Hepatocyte (in vitro differentiated cells): ENCODE data around the gene OR1S1. TPM values are rescaled to one million over a fixed set of nuclear protein-coding genes. Genes with fewer than 3 reads are reported as not detected.

Experiments used
- DNase-seq: peaks from one replicate; pipeline ENCODE4 v3.0.0-alpha.2; 2016; ENCODE audit warnings: low spot score
- H2AFZ ChIP-seq: fragments of 200-600 bp; sonication (generic); 2 replicates; pipeline ENCODE4 v1.6.0; 2016; ENCODE audit warnings: antibody characterized with exemption, mild to moderate bottlenecking
- H3K27ac ChIP-seq: fragments of 200-600 bp; sonication (generic); 2 replicates; pipeline ENCODE4 v1.5.1; 2016; ENCODE audit warnings: mild to moderate bottlenecking
- H3K27me3 ChIP-seq: fragments of 200-600 bp; sonication (generic); 2 replicates; pipeline ENCODE4 v1.6.1; 2016
- H3K36me3 ChIP-seq: fragments of 200-600 bp; sonication (generic); replicated peaks from 2 replicates; pipeline ENCODE4 v1.5.1; 2016; ENCODE audit warnings: low read depth; ENCODE audit not compliant: insufficient read depth
- H3K4me1 ChIP-seq: fragments of 200-600 bp; sonication (generic); 2 replicates; pipeline ENCODE4 v1.5.1; 2016; ENCODE audit warnings: mild to moderate bottlenecking, moderate library complexity; ENCODE audit not compliant: insufficient read depth
- H3K4me2 ChIP-seq: fragments of 200-600 bp; sonication (generic); 2 replicates; pipeline ENCODE4 v1.6.0; 2016
- H3K4me3 ChIP-seq: fragments of 200-600 bp; sonication (generic); 2 replicates; pipeline ENCODE4 v1.5.1; 2016; ENCODE audit warnings: mild to moderate bottlenecking
- H3K79me2 ChIP-seq: fragments of 200-600 bp; sonication (generic); 2 replicates; pipeline ENCODE4 v1.6.0; 2017; ENCODE audit warnings: mild to moderate bottlenecking
- H3K9me2 ChIP-seq: fragments of 200-600 bp; sonication (generic); replicated peaks from 2 replicates; pipeline ENCODE4 v1.6.0; 2017; ENCODE audit warnings: mild to moderate bottlenecking; ENCODE audit not compliant: insufficient read depth
- H3K9me3 ChIP-seq: fragments of 200-600 bp; sonication (generic); 2 replicates; pipeline ENCODE4 v1.5.1; 2016; ENCODE audit warnings: low read depth, mild to moderate bottlenecking
- H4K20me1 ChIP-seq: fragments of 200-600 bp; sonication (generic); 2 replicates; pipeline ENCODE4 v1.6.0; 2016; ENCODE audit warnings: mild to moderate bottlenecking; ENCODE audit not compliant: insufficient read depth, poor library complexity, severe bottlenecking
- EZH2 ChIP-seq: fragments of 200-600 bp; sonication (generic); IDR thresholded peaks from 2 replicates; pipeline ENCODE4 v1.6.1; 2016; ENCODE audit warnings: antibody characterized with exemption, mild to moderate bottlenecking, borderline replicate concordance
- EZH2phosphoT487 ChIP-seq: fragments of 200-600 bp; sonication (generic); IDR thresholded peaks from one replicate; pipeline ENCODE4 v1.6.1; 2018; ENCODE audit warnings: antibody characterized with exemption, mild to moderate bottlenecking, low read depth, moderate library complexity; ENCODE audit not compliant: unreplicated experiment, severe bottlenecking
- WGBS: methylation state at CpG from one replicate; pipeline ENCODE4 v1.1.6; 2016; ENCODE audit warnings: low lambda C conversion rate; ENCODE audit errors: missing lambda C conversion rate; 5-methylcytosine and 5-hydroxymethylcytosine counted together
- polyA plus RNA-seq: library from polyadenylated mRNA; unstranded; fragments of >200 nt; fragmentation: Nextera tagmentation; extraction: Ambion mirVana; gene quantifications from 2 replicates; pipeline ENCODE4 v1.2.1, GENCODE V29; 2016
- total RNA-seq: library from RNA; depleted of rRNA; stranded (reverse); fragments of >200 nt; gene quantifications from 2 replicates; pipeline ENCODE4 v1.2.3, GENCODE V29; 2014
- TF ChIP-seq, protein P1 (sequence below): fragments of 200-600 bp; sonication (generic); IDR thresholded peaks from 2 replicates; pipeline ENCODE4 v1.5.1; 2016; ENCODE audit warnings: antibody characterized with exemption, mild to moderate bottlenecking; ENCODE audit not compliant: poor library complexity

OR1S1 gene
- total and polyA plus RNA-seq, 2 experiments from 2014 or later: not detected

DNA sequence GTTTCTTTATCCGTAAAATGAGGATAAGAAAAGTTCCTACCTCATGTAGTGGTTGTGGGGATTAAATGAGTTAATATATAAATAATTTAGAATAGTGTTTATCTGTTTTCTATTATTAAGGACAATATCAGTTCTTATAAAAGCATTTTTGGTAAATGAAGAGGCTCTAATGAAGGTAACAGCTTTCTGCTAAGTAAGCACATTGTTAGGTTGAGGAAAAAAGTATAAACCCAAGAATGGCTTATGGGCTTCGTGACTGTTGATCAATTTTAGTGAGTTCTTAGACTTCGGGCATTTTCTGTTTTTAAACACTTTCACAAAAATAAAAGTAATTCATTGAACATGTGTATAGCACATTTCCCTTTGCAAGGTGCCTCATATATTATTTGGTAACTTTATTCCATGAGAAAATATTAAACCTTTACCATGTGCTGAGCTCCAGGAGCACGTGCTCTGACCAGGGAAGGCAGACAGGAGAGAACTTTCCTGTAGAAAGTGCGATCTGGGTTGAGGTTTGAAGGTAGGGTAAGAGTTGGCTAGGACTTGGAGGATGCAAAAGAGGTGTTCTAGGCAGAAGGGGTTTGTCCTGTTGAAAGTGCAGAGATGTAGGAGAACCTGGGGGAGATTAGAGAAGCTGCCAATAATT, 35.0 kb upstream of the OR1S1 start:
- Histone ChIP-seq H3K27me3 (no peaks in the 10 kb centered on the region), H2AFZ (no peak overlapping the region), H3K9me3 (no peaks in the 10 kb centered on the region), H3K9me2 (no peaks in the 10 kb centered on the region), H4K20me1 (no peaks in the 10 kb centered on the region), H3K4me1 (no peaks in the 10 kb centered on the region), H3K36me3 (no peaks in the 10 kb centered on the region), H3K4me2 (no peak overlapping the region), H3K4me3 (no peak overlapping the region), H3K27ac (no peak overlapping the region), H3K79me2 (no peaks in the 10 kb centered on the region)
- WGBS: 80% methylated on average over 5 of the region's 5 CpGs
- TF ChIP-seq, protein P1, sequence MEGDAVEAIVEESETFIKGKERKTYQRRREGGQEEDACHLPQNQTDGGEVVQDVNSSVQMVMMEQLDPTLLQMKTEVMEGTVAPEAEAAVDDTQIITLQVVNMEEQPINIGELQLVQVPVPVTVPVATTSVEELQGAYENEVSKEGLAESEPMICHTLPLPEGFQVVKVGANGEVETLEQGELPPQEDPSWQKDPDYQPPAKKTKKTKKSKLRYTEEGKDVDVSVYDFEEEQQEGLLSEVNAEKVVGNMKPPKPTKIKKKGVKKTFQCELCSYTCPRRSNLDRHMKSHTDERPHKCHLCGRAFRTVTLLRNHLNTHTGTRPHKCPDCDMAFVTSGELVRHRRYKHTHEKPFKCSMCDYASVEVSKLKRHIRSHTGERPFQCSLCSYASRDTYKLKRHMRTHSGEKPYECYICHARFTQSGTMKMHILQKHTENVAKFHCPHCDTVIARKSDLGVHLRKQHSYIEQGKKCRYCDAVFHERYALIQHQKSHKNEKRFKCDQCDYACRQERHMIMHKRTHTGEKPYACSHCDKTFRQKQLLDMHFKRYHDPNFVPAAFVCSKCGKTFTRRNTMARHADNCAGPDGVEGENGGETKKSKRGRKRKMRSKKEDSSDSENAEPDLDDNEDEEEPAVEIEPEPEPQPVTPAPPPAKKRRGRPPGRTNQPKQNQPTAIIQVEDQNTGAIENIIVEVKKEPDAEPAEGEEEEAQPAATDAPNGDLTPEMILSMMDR: no peak
- TF ChIP-seq EZH2phosphoT487 (no peak), EZH2 (no peak)
- DNase-seq: no peak

DNA sequence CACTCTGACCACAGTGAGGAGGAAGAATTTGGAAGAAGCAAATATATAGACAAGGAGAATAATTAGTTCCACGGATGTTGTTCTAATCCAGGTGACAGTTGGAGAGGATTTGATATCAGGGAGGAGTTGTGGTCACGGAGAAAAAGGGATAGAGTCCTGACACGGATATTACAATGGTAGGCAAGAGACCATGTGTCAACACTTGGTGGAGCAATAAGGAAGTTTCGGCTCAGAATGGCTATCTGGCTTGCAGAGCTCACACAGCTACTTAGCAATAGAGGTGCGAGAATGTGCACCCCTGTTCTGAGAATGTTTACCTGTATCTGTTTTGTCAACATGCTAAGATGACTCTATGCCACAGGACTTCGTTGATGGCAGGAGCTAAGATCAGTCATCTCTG, 34.1 kb upstream of the OR1S1 start:
- TF ChIP-seq EZH2phosphoT487: no peak
- TF ChIP-seq, protein P1: no peak
- no peak for TF ChIP-seq EZH2
- no peak overlapping the region for H3K27ac ChIP-seq
- 85% methylated on average over 6 of the region's 6 CpGs for WGBS

DNA sequence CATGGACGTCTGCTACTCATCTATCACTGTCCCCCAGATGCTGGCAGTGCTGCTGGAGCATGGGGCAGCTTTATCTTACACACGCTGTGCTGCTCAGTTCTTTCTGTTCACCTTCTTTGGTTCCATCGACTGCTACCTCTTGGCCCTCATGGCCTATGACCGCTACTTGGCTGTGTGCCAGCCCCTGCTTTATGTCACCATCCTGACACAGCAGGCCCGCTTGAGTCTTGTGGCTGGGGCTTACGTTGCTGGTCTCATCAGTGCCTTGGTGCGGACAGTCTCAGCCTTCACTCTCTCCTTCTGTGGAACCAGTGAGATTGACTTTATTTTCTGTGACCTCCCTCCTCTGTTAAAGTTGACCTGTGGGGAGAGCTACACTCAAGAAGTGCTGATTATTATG, 32.9 kb upstream of the OR1S1 start:
- no peak for DNase-seq
- Histone ChIP-seq H4K20me1 (no peaks in the 10 kb centered on the region), H3K36me3 (no peaks in the 10 kb centered on the region), H3K4me1 (no peaks in the 10 kb centered on the region), H2AFZ (no peak overlapping the region), H3K9me2 (no peaks in the 10 kb centered on the region), H3K27me3 (no peaks in the 10 kb centered on the region), H3K9me3 (no peaks in the 10 kb centered on the region), H3K27ac (no peak overlapping the region), H3K4me3 (no peak overlapping the region), H3K79me2 (no peaks in the 10 kb centered on the region), H3K4me2 (no peak overlapping the region)
- TF ChIP-seq, protein P1: no peak
- no peak for TF ChIP-seq EZH2
- TF ChIP-seq EZH2phosphoT487: no peak
- 92% methylated on average over 7 of the region's 7 CpGs for WGBS

More for the DNA sequence above, 34.1 kb upstream of the OR1S1 start:
- Histone ChIP-seq H3K4me2 (no peak overlapping the region), H3K4me3 (no peak overlapping the region), H2AFZ (no peak overlapping the region), H3K9me2 (no peaks in the 10 kb centered on the region), H4K20me1 (no peaks in the 10 kb centered on the region), H3K27me3 (no peaks in the 10 kb centered on the region), H3K79me2 (no peaks in the 10 kb centered on the region), H3K9me3 (no peaks in the 10 kb centered on the region), H3K36me3 (no peaks in the 10 kb centered on the region), H3K4me1 (no peaks in the 10 kb centered on the region)
- no peak for DNase-seq
